GM12864 (cell line): Measurements from ENCODE around the gene THUMPD3.

Experiments used
- DNase-seq: peaks from one replicate; pipeline ENCODE4 v3.0.0-alpha.2; 2011; ENCODE audit warnings: low read depth
- H3K4me3 ChIP-seq: 2 replicates; pipeline ENCODE4 v1.5.1; 2011; ENCODE audit warnings: mild to moderate bottlenecking, low read depth, low read length, control low read depth
- CTCF ChIP-seq: IDR thresholded peaks from 2 replicates; pipeline ENCODE4 v1.5.1; 2011; ENCODE audit warnings: low read depth, mild to moderate bottlenecking, moderate library complexity, low read length, control low read depth, inconsistent platforms; ENCODE audit errors: missing control alignments

The THUMPD3 gene

GRCh38 chr3:9362731-9363530, at the start of gene THUMPD3:
Gene THUMPD3 (plus strand): TSS chr3:9363054. CDS start chr3:9365069, 2,015 bp downstream.
- peak; percentile 65 for DNase-seq
- peak within 1 kb of the TSS; percentile 82 for H3K4me3 ChIP-seq
- TF ChIP-seq CTCF: no peak

GRCh38 chr3:9314796-9315195, 48.1 kb upstream of the THUMPD3 start:
- no peak for TF ChIP-seq CTCF
- no peak overlapping the region for H3K4me3 ChIP-seq
- no peak for DNase-seq

GRCh38 chr3:9316881-9317361, 45.9 kb upstream of the THUMPD3 start:
- TF ChIP-seq CTCF: no peak
- DNase-seq: no peak
- no peak overlapping the region for H3K4me3 ChIP-seq

- no peak for TF ChIP-seq CTCF
- no peak overlapping the region for H3K4me3 ChIP-seq
- no peak for DNase-seq
Observed at GRCh38 chr3:9322780-9323179, 40.1 kb upstream of the THUMPD3 start.

- no peak for TF ChIP-seq CTCF
- no peak overlapping the region for H3K4me3 ChIP-seq
- no peak for DNase-seq
Observed at GRCh38 chr3:9324944-9325343, 37.9 kb upstream of the THUMPD3 start.

- DNase-seq: no peak
- no peak overlapping the region for H3K4me3 ChIP-seq
- TF ChIP-seq CTCF: no peak
Observed at GRCh38 chr3:9327578-9327977, 35.3 kb upstream of the THUMPD3 start.

- no peak overlapping the region for H3K4me3 ChIP-seq
- no peak for TF ChIP-seq CTCF
- DNase-seq: no peak
Observed at GRCh38 chr3:9330166-9330703, 32.6 kb upstream of the THUMPD3 start.
